Stimulated activated effector memory CD8-positive, alpha-beta T cell treated with anti-CD3 and anti-CD28 coated beads, Interleukin-12 subunit alpha, Interleukin-12 subunit beta, amount 100 ng/mL, for 72 hours (primary cell): ENCODE measurements around the gene HAUS1.
"Not testable (repeated sequence)": the region's sequence is repeated elsewhere in the genome, so short reads cannot be mapped to it uniquely, and the experiment has no call there.

Source experiments
- ATAC-seq: fragments of 150-1000 bp; cut with Tn5 transposase; 2 replicates; pipeline ENCODE4 v1.10.0; 2021
- DNase-seq, 2 donors: peaks; one replicate each; pipeline ENCODE4 v3.0.0; 2021 to 2022; ENCODE audit warnings: low spot score in 2 of 2
- H3K27ac Mint-ChIP-seq: one replicate; pipeline ENCODE4 v1.8.0; 2022; ENCODE audit warnings: mild to moderate bottlenecking, mixed read lengths
- H3K36me3 Mint-ChIP-seq: one replicate; pipeline ENCODE4 v1.8.0; 2022; ENCODE audit warnings: mild to moderate bottlenecking, mixed read lengths
- H3K4me1 Mint-ChIP-seq: one replicate; pipeline ENCODE4 v1.8.0; 2022; ENCODE audit warnings: mixed read lengths
- H3K4me3 Mint-ChIP-seq: one replicate; pipeline ENCODE4 v1.8.0; 2022; ENCODE audit warnings: mild to moderate bottlenecking, mixed read lengths
- H3K9me3 Mint-ChIP-seq: one replicate; pipeline ENCODE4 v1.8.0; 2022; ENCODE audit warnings: mixed read lengths

The HAUS1 gene

DNA sequence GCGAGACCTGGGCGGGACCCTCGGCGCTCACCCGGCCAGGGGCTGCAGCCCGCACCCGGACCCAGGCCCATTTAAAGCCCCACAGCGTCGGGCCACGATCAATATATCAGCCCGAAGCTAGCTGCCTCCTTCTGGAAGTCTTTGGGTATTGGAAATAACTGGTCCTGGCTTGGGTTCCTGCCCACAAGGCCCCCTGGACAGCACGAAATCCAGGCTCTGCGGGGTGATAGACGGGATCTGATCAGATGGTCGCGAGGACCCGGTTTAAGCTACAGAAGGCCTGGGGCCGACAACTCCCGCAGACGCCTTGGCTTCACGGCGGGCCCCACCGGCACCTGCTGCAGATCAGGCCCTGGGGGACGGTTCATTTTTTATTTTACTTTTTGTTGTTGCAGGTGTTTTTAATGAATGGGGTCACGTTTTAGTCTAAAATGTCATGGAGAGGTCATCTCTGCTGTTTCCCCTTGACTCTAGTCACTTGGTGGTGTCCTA lies 31.8 kb upstream of the HAUS1 start:
- Mint-ChIP-seq H3K27ac (peak overlapping the region; percentile 20), H3K4me3 (peak overlapping the region; percentile 60), H3K4me1 (peaks cover 48% of the 10 kb centered on the region), H3K9me3 (no peaks in the 10 kb centered on the region), H3K36me3 (peaks cover 7% of the 10 kb centered on the region)
- no peak for DNase-seq
- no peak for ATAC-seq

- H3K27ac Mint-ChIP-seq, result no peak overlapping the region
- H3K4me3 Mint-ChIP-seq, result peak overlapping the region; percentile 60
- peaks cover 9% of the 10 kb centered on the region for H3K36me3 Mint-ChIP-seq
- ATAC-seq (no peak), DNase-seq (no peak)
- peaks cover 48% of the 10 kb centered on the region for H3K4me1 Mint-ChIP-seq
- no peaks in the 10 kb centered on the region for H3K9me3 Mint-ChIP-seq
Measured at GRCh38 chr18:46072959-46073358, 31.2 kb upstream of the HAUS1 start.

- Mint-ChIP-seq H3K27ac (no peak overlapping the region), H3K4me1 (peaks cover 45% of the 10 kb centered on the region), H3K9me3 (no peaks in the 10 kb centered on the region), H3K36me3 (peaks cover 17% of the 10 kb centered on the region), H3K4me3 (no peak overlapping the region)
- ATAC-seq (peak; percentile 60), DNase-seq (peak; percentile 66 to 80)
Measured at GRCh38 chr18:46073474-46074331, 30.5 kb upstream of the HAUS1 start.

DNA sequence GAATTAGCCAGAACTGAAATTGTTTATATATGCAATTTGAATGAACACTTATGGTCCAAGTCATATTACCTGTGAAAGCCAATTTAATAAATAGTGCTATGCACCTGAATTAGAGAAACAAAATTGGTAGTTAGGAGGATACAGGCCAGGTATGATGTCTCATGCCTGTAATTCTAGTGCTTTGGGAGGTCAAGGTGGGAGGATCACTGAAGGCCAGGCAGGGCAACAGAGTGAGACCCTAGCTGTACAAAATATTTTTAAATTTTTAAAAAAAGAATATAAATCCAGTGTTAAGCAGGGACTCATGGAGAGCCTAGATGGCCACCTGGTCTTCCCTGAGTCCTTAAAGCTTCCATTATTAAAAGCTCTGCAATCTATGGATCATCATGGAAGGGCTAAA lies 24.8 kb upstream of the HAUS1 start:
- H3K4me3 Mint-ChIP-seq, result no peak overlapping the region
- ATAC-seq, result no peak
- H3K27ac Mint-ChIP-seq, result no peak overlapping the region
- H3K4me1 Mint-ChIP-seq, result no peaks in the 10 kb centered on the region
- no peak for DNase-seq
- peaks cover 73% of the 10 kb centered on the region for H3K36me3 Mint-ChIP-seq
- no peaks in the 10 kb centered on the region for H3K9me3 Mint-ChIP-seq

DNA sequence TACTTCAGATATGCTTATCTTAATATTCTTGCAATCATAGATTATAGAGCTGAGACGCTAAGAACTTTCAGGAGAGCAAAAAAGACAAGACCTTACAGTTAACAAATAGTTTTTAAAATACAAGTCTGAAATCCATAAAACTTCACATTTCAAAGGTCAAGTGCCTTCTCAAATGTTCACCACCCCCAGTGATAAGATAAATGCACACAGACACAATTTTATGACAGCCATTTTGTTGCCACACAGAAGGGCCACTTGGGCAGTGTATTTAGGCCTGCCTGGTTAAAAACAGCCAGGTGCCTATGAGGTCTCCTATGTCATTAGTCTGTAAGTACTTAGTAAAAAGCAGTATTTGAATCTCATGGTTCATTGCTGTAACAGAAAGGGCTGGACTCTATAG lies 24.0 kb upstream of the HAUS1 start:
- ATAC-seq, result no peak
- H3K27ac Mint-ChIP-seq, result no peak overlapping the region
- H3K36me3 Mint-ChIP-seq, result peaks cover 81% of the 10 kb centered on the region
- H3K4me1 Mint-ChIP-seq, result no peaks in the 10 kb centered on the region
- DNase-seq, result no peak
- no peak overlapping the region for H3K4me3 Mint-ChIP-seq
- no peaks in the 10 kb centered on the region for H3K9me3 Mint-ChIP-seq

GRCh38 chr18:46084431-46084830 lies 19.8 kb upstream of the HAUS1 start:
- Mint-ChIP-seq H3K27ac (no peak overlapping the region), H3K36me3 (peaks cover 100% of the 10 kb centered on the region)

DNA sequence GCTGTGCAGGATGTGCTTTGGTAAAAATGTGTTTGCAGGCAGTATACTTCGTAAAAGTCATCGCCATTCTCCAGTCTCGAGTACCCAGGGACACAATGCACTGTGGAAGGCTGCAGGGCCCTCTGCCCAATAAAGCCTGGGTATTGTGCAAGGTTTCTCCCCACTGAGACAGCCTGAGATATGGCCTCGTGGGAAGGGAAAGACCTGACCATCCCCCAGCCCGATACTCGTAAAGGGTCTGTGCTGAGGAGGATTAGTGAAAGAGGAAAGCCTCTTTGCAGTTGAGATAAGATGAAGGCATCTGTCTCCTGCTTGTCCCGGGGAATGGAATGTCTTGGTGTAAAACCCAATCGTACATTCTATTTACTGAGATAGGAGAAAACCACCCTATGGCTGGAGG lies 15.7 kb upstream of the HAUS1 start:
- not testable (repeated sequence) for DNase-seq, H3K9me3 Mint-ChIP-seq, H3K4me3 Mint-ChIP-seq, ATAC-seq
- H3K36me3 Mint-ChIP-seq, result peaks cover 100% of the 10 kb centered on the region
- H3K27ac Mint-ChIP-seq, result peak overlapping the region; percentile 52
- H3K4me1 Mint-ChIP-seq, result peaks cover 19% of the 10 kb centered on the region

More at GRCh38 chr18:46084431-46084830, 19.8 kb upstream of the HAUS1 start:
- ATAC-seq, result no peak
- no peaks in the 10 kb centered on the region for H3K9me3 Mint-ChIP-seq
- DNase-seq, result no peak
- H3K4me1 Mint-ChIP-seq, result peaks cover 7% of the 10 kb centered on the region
- H3K4me3 Mint-ChIP-seq, result no peak overlapping the region

DNA sequence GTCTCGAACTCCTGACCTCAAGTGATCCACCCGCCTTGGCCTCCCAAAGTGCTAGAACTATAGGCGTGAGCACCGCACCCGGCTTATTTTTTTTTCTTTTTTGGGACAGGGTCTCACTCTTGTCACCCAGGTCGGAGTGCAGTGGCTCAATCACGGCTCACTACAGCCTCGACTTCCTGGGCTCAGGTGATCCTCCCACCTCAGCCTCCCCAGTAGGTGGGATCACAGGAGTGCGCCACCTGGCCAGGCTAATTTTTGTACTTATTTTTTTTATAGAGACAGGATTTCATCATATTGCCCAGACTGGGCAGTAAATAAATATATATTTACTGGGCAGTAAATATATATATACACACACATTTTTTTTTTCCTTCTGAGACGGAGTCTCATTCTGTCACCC lies 8.7 kb upstream of the HAUS1 start:
- Mint-ChIP-seq H3K27ac (peak overlapping the region; percentile 96), H3K4me1 (peaks cover 27% of the 10 kb centered on the region), H3K9me3 (no peaks in the 10 kb centered on the region), H3K4me3 (peak overlapping the region; percentile 87), H3K36me3 (peaks cover 72% of the 10 kb centered on the region)
- ATAC-seq (no peak), DNase-seq (no peak)

DNA sequence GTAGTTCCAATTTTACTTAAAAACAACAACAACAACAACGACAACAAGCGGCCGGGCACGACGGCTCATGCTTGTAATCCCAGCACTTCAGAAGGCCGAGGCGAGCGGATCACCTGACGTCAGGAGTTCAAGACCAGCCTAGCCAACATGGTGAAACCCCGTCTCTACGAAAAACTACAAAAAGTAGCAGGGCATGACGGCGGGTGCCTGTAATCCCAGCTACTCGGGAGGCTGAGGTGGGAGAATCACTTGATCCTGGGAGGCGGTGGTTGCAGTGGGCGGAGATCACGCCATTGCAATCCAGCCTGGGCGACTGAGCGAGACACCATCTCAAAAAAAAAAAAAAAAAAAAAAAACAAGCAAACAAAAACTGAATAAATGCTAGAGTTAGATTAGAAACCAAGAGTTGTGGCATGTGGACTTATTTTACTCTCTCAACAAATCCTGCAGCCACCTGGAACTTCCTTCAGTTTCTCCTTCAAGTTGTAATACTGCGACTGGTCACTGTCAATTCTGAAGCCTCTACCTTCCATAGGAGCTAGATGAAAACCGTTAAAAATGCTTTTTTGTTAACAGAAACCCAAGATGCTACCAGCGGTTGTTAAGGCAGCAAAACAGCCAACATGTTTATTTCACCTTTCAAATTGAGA lies 7.4 kb upstream of the HAUS1 start:
- peak overlapping the region; percentile 96 for H3K27ac Mint-ChIP-seq
- peaks cover 60% of the 10 kb centered on the region for H3K36me3 Mint-ChIP-seq

GRCh38 chr18:46097431-46097800 lies 6.8 kb upstream of the HAUS1 start:
- peak; percentile 1 for ATAC-seq

More for the DNA sequence above, 7.4 kb upstream of the HAUS1 start:
- H3K4me1 Mint-ChIP-seq, result peaks cover 21% of the 10 kb centered on the region
- H3K9me3 Mint-ChIP-seq, result no peaks in the 10 kb centered on the region
- no peak for ATAC-seq
- no peak for DNase-seq
- H3K4me3 Mint-ChIP-seq, result peak overlapping the region; percentile 87

GRCh38 chr18:46097801-46098615 lies 6.2 kb upstream of the HAUS1 start, which contains the start of gene ATP5F1A:
ATP5F1A (minus strand) TSS chr18:46098296; CDS start chr18:46098231, 65 bp downstream.
- H3K36me3 Mint-ChIP-seq, result peaks cover 48% of the 10 kb centered on the region
- DNase-seq (peak; percentile 63 to 90), ATAC-seq (peak; percentile 94)
- H3K4me3 Mint-ChIP-seq, result peak within 1 kb of the TSS; percentile 87
- peak within 1 kb of the TSS; percentile 96 for H3K27ac Mint-ChIP-seq
- peaks cover 21% of the 10 kb centered on the region for H3K4me1 Mint-ChIP-seq
- H3K9me3 Mint-ChIP-seq, result no peaks in the 10 kb centered on the region

More at GRCh38 chr18:46097431-46097800, 6.8 kb upstream of the HAUS1 start:
- H3K9me3 Mint-ChIP-seq, result no peaks in the 10 kb centered on the region
- peaks cover 53% of the 10 kb centered on the region for H3K36me3 Mint-ChIP-seq
- DNase-seq, result no peak
- H3K27ac Mint-ChIP-seq, result peak overlapping the region; percentile 96
- H3K4me3 Mint-ChIP-seq, result peak overlapping the region; percentile 87
- peaks cover 21% of the 10 kb centered on the region for H3K4me1 Mint-ChIP-seq

GRCh38 chr18:46098616-46098933 lies 5.6 kb upstream of the HAUS1 start:
- peaks cover 42% of the 10 kb centered on the region for H3K36me3 Mint-ChIP-seq
- H3K4me1 Mint-ChIP-seq, result peaks cover 21% of the 10 kb centered on the region
- ATAC-seq, result no peak

GRCh38 chr18:46099463-46099862 lies 4.7 kb upstream of the HAUS1 start:
- DNase-seq, result no peak
- Mint-ChIP-seq H3K27ac (no peak overlapping the region), H3K4me1 (peaks cover 16% of the 10 kb centered on the region), H3K4me3 (no peak overlapping the region), H3K9me3 (no peaks in the 10 kb centered on the region), H3K36me3 (peaks cover 33% of the 10 kb centered on the region)
- ATAC-seq, result no peak

More at GRCh38 chr18:46098616-46098933, 5.6 kb upstream of the HAUS1 start:
- no peaks in the 10 kb centered on the region for H3K9me3 Mint-ChIP-seq
- DNase-seq, result peak in 1 of 2 donors; percentile 81
- peak overlapping the region; percentile 87 for H3K4me3 Mint-ChIP-seq
- H3K27ac Mint-ChIP-seq, result peak overlapping the region; percentile 96

DNA sequence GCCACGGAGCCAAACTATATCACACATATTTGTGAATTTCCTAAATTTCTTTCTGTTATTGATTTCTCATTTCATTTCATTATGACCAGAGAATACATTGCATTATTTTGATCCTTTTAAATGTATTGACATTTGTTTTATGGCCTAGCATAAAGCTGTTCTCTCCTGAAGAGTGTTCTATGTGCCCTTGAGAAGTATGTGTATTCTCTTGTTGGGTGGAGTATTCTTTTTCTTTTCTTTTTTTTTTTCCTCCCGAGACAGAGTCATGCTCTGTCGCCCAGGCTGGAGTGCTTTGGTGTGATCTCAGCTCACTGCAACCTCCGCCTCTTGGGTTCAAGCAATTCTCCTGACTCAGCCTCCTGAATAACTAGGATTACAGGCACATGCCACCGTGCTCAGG lies 5.2 kb downstream of the HAUS1 start:
- H3K4me3 Mint-ChIP-seq, result no peak overlapping the region
- peaks cover 9% of the 10 kb centered on the region for H3K4me1 Mint-ChIP-seq
- no peaks in the 10 kb centered on the region for H3K9me3 Mint-ChIP-seq
- ATAC-seq, result no peak
- DNase-seq, result no peak
- peaks cover 74% of the 10 kb centered on the region for H3K36me3 Mint-ChIP-seq
- H3K27ac Mint-ChIP-seq, result no peak overlapping the region

GRCh38 chr18:46110406-46110805 lies 6.2 kb downstream of the HAUS1 start:
- ATAC-seq (no peak), DNase-seq (no peak)
- Mint-ChIP-seq H3K27ac (no peak overlapping the region), H3K36me3 (peaks cover 84% of the 10 kb centered on the region), H3K9me3 (no peaks in the 10 kb centered on the region), H3K4me1 (no peaks in the 10 kb centered on the region), H3K4me3 (no peak overlapping the region)
